ENCODE measurements around the gene NRXN3.

Gene NRXN3

GRCh38 chr14:78823035-78823434 lies 652.9 kb downstream of the NRXN3 start:
- Histone ChIP-seq H3K79me2 (ENCODE audit: insufficient read depth, low read length) (no peaks in the 10 kb centered on the region), H3K36me3 (ENCODE audit: low read length) (no peaks in the 10 kb centered on the region), H3K27me3 (ENCODE audit: low read length) (no peaks in the 10 kb centered on the region), H3K9me3 (ENCODE audit: insufficient read depth, low read length) (no peaks in the 10 kb centered on the region), H4K20me1 (ENCODE audit: low read depth, low read length) (no peaks in the 10 kb centered on the region), H3K4me3 (ENCODE audit: insufficient read depth, low read length, poor library complexity, severe bottlenecking) (no peak overlapping the region), H3K4me2 (ENCODE audit: low read depth, low read length, poor library complexity, severe bottlenecking) (no peak overlapping the region), H3F3A (ENCODE audit: insufficient read depth) (no peaks in the 10 kb centered on the region), H2AFZ (ENCODE audit: low read depth, low read length, severe bottlenecking) (no peak overlapping the region), H3K9me2 (replicated peaks; ENCODE audit: insufficient read depth, low read length) (no peaks in the 10 kb centered on the region), H3K9ac (ENCODE audit: low read length) (no peak overlapping the region), H3K27ac (ENCODE audit: low read depth, low read length) (no peak overlapping the region)
- no peak for TF ChIP-seq EZH2phosphoT487 (conservative IDR thresholded peaks at IDR 0.05; ENCODE audit: low read length)
- TF ChIP-seq CTCF (IDR thresholded peaks at IDR 0.05; ENCODE audit: insufficient read depth, low read length, poor library complexity, severe bottlenecking): no peak

GRCh38 chr14:78823516-78823915 lies 653.3 kb downstream of the NRXN3 start:
- H3K9me3 ChIP-seq (ENCODE audit: insufficient read depth, low read length): no peaks in the 10 kb centered on the region
- TF ChIP-seq CTCF (IDR thresholded peaks at IDR 0.05; ENCODE audit: insufficient read depth, low read length, poor library complexity, severe bottlenecking) (no peak), EZH2phosphoT487 (conservative IDR thresholded peaks at IDR 0.05; ENCODE audit: low read length) (no peak)
- H3K4me2 ChIP-seq (ENCODE audit: low read depth, low read length, poor library complexity, severe bottlenecking): no peak overlapping the region
- H4K20me1 ChIP-seq (ENCODE audit: low read depth, low read length): no peaks in the 10 kb centered on the region
- no peaks in the 10 kb centered on the region for H3F3A ChIP-seq (ENCODE audit: insufficient read depth)
- no peaks in the 10 kb centered on the region for H3K27me3 ChIP-seq (ENCODE audit: low read length)
- H3K9me2 ChIP-seq (replicated peaks; ENCODE audit: insufficient read depth, low read length): no peaks in the 10 kb centered on the region
- H3K36me3 ChIP-seq (ENCODE audit: low read length): no peaks in the 10 kb centered on the region
- no peak overlapping the region for H3K4me3 ChIP-seq (ENCODE audit: insufficient read depth, low read length, poor library complexity, severe bottlenecking)
- no peak overlapping the region for H2AFZ ChIP-seq (ENCODE audit: low read depth, low read length, severe bottlenecking)
- H3K9ac ChIP-seq (ENCODE audit: low read length): no peak overlapping the region
- H3K27ac ChIP-seq (ENCODE audit: low read depth, low read length): no peak overlapping the region
- H3K79me2 ChIP-seq (ENCODE audit: insufficient read depth, low read length): no peaks in the 10 kb centered on the region

- Histone ChIP-seq H2AFZ (ENCODE audit: low read depth, low read length, severe bottlenecking) (no peak overlapping the region), H4K20me1 (ENCODE audit: low read depth, low read length) (no peaks in the 10 kb centered on the region), H3K9me2 (replicated peaks; ENCODE audit: insufficient read depth, low read length) (no peaks in the 10 kb centered on the region), H3K27me3 (ENCODE audit: low read length) (no peaks in the 10 kb centered on the region), H3K36me3 (ENCODE audit: low read length) (no peaks in the 10 kb centered on the region), H3K4me3 (ENCODE audit: insufficient read depth, low read length, poor library complexity, severe bottlenecking) (no peak overlapping the region), H3F3A (ENCODE audit: insufficient read depth) (no peaks in the 10 kb centered on the region), H3K4me2 (ENCODE audit: low read depth, low read length, poor library complexity, severe bottlenecking) (no peak overlapping the region), H3K9ac (ENCODE audit: low read length) (no peak overlapping the region), H3K27ac (ENCODE audit: low read depth, low read length) (no peak overlapping the region), H3K79me2 (ENCODE audit: insufficient read depth, low read length) (no peaks in the 10 kb centered on the region), H3K9me3 (ENCODE audit: insufficient read depth, low read length) (no peaks in the 10 kb centered on the region)
- TF ChIP-seq CTCF (IDR thresholded peaks at IDR 0.05; ENCODE audit: insufficient read depth, low read length, poor library complexity, severe bottlenecking) (no peak), EZH2phosphoT487 (conservative IDR thresholded peaks at IDR 0.05; ENCODE audit: low read length) (no peak)
These were observed 659.1 kb downstream of the NRXN3 start for GRCh38 chr14:78829274-78829673.
